NOMO-1 (cell line): ENCODE results near the gene MAP7.

Source experiments
- DNase-seq, 2 experiments: peaks; one replicate each; lab custom pipeline; 2025; ENCODE audit not compliant: unreplicated experiment in 2 of 2; lab: John Stamatoyannopoulos, UW

MAP7 gene

GRCh38 chr6:136534268-136534667 lies 16.0 kb downstream of the MAP7 start:
- no peak for DNase-seq

DNA sequence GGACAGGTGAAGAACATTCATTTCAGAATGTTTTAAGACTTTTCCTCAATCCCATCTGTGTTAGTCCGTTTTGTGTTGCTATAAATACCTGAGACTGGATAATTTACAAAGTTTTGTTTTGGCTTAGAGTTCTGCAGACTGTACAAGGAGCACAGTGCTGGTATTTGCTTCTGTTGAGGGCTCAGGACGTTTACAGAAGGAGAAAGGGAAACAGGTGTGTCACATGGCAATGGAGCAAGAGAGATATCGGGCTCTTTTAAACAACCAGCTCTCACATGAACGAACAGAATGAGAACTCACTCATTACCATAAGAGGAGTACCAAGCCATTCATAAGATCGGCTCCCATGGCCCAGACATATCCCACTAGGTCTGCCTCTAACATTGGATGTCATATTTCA lies 16.7 kb downstream of the MAP7 start:
- no peak for DNase-seq

DNA sequence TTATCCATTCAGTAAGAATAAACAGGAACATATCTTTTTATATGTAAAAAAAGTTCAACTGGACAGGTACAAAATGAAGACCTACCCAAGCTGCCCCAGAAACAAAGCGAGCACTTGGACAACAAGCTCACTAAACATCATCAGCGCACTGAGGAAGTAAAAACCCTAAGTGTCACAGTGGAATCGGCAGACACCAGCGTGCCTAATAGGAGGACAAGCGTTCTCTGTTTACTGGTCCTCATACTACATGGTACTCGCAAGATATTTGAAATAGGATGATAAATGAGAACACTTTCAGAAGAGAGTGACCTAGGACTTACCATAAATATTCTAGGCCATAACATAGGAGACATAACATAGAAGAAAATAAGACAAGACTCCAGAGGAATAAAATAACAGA lies 18.2 kb downstream of the MAP7 start:
- no peak for DNase-seq

- DNase-seq = no peak
Observed at GRCh38 chr6:136529710-136530109, 20.5 kb downstream of the MAP7 start.

- DNase-seq = no peak
Observed at GRCh38 chr6:136528477-136528876, 21.7 kb downstream of the MAP7 start.

- no peak for DNase-seq
Observed at GRCh38 chr6:136527831-136528230, 22.4 kb downstream of the MAP7 start.

DNA sequence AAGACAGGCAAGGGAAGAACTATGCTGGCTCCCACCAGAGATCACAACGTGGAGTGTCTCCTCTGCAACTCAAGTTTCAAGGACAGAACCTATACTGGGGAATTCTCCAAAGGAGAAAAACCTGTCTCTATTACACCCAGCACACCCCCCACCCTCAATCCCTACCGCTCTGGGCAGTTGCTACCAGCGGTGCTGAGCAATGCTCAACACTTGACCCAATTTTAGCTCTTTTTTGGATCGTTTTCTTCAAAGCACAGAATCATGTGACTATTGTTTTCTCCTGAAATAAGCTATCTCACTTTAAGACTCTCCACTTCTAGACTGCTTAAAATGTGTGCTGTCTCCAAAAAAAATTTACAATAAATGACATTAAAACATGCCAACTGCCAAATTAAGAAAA lies 23.3 kb downstream of the MAP7 start:
- no peak for DNase-seq

DNA sequence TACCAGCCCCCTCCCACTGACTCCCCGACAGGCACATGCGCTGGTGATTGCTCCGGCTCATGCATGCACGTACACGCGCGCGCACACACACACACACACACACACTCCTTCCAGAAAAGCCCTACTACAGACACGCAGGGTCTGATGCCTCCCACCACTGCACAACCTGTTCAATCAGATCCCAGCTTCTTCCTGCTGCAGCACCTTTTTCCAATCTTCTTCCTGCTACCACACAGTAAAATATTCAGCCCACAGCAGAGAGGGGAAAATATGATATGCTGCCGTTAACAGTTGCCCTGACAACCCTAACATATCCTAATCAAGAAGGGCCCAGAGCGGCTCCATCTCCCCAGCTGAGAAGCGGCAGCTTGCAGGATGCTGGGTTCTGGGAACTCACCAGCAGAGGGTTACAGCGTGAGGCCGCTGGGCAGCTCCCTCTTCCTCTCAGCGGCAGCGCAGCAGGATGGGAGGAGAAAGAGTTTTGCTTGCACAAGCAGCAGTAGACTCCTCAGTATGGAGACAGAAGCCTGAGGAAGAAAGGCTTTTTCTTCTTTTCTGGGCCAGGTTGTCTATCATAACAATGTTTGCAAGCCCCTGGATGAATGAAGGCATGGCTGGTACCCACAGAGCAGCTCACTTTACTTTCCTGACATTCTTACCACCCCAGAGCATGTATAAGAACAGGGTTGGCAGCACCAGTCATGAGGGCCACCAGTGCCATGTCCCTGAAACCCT lies 23.9 kb downstream of the MAP7 start:
- DNase-seq = peak; percentile 6 to 42

GRCh38 chr6:136525586-136526195 lies 24.5 kb downstream of the MAP7 start:
- no peak for DNase-seq

GRCh38 chr6:136524936-136525413 lies 25.2 kb downstream of the MAP7 start:
- peak in 1 of 2 experiments; percentile 57 for DNase-seq

GRCh38 chr6:136524339-136524935 lies 25.8 kb downstream of the MAP7 start:
- no peak for DNase-seq

- DNase-seq = no peak
Observed at GRCh38 chr6:136523196-136523595, 27.0 kb downstream of the MAP7 start.

DNA sequence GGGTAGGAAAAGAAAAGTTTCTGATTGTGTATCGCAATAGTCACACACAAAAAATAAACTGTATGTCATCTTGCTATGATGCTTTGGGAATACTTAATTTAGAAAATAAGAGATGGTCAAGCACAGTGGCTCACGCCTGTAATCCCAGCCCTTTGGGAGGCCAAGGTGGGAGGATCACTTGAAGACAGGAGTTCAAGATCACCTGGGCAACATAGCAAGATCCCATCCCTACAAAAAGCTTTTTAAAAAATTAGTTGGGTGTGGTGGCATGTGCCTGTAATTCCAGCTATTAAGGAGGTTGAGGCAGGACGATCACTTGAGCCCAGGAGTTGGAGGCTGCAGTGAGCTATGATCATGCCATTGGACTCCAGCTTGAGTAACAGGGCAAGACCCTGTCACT lies 27.6 kb downstream of the MAP7 start:
- DNase-seq = no peak

- DNase-seq = no peak
Observed at GRCh38 chr6:136521911-136522310, 28.3 kb downstream of the MAP7 start.

DNA sequence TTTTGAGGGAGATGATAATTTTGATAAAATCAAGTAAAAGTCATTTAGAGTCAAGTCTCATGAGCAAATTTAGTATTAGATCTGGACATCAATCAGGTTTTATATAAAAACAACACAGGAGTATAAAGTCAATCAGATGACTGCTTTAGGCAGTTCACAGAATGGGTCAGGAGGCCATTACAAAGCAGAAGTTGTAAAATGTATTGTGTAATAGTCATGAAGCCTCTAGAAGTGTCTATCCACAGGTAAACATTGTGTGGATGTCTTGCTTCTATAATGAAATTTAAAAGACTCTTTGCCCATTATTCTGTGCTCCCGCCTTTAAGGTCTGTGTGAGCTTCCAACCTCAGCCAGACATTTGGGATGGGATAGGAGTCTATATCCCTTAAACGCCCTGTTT lies 28.8 kb downstream of the MAP7 start:
- peak; percentile 44 to 68 for DNase-seq

GRCh38 chr6:136520517-136520916 lies 29.7 kb downstream of the MAP7 start:
- no peak for DNase-seq

GRCh38 chr6:136517582-136517981 lies 32.6 kb downstream of the MAP7 start:
- no peak for DNase-seq

DNA sequence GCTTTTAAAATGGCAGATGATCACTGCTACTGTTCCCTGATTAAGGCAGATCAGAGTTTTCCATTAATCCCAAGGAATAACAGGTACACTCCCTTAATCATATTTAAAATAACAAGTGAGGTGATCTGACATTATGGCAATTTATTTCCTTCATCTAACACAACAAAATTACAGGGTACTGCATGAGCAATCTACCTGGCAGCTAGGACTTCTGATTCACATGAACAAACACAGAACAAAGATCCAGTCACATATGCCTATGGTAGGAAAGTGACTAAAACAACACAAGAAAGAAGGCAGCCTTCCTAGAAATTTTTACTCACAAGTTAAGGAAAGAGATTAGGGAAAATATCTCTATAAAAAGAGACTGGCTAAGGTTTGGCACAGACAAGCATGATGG lies 33.2 kb downstream of the MAP7 start:
- DNase-seq = no peak

GRCh38 chr6:136514591-136514990 lies 35.6 kb downstream of the MAP7 start:
- DNase-seq = no peak

DNA sequence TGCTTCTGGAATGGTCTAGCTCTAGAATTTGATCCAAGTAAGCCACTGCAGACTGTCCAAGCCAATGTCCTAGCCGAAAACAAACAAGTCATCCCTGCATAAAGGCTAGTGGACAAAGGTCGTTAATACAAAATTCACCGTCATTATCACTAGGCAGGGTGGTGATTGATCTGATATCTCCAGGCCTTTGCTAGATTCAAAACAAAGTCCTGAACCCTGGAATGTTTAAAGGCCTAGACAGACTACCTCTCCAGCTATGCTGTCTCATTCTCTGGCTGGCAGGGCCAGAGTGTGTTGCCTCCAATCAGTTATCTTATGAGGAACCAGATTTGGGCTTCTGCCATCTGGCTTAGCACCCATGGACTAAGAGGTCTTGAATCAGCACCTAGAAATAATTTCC lies 38.3 kb downstream of the MAP7 start:
- DNase-seq = no peak

DNA sequence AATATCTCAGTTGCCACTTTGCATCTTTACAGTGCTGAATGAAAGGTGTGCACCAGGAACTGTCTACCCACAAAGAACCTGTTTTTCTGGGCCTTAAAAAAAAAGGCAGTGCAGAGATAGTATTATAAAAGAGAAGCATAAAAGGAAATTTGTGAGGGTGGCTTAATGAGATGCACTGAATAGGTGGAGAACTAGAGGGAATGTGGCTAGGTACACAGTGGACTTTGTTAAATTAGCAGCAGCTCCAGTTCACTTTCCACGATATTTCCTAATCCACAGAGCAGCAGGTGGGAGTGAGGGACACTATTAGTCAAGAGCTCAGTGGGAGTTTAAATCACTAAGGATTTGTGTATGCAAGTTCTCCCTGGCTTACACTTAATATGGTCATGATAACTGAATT lies 38.8 kb downstream of the MAP7 start:
- no peak for DNase-seq

DNA sequence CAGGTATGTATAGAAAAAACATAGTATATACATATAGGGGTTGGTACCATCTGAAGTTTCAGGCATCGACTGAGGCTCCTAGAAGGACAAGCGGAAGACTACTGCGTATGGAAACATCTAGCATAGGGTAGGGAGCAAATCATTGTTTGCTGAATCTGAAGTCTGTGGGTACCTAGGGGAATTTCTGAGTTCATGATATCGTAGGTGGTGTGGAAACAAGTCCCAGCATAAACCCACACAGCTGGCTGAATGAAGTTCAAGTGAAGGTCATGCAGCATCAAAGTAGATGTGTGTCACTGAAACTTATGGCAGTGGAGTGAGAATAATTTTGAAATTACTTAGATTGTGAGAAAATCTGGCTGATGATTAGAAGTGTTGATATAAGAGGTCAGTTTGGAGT lies 39.4 kb downstream of the MAP7 start:
- no peak for DNase-seq
